Measurements from ENCODE around the gene CNRIP1.

CNRIP1 gene

DNA sequence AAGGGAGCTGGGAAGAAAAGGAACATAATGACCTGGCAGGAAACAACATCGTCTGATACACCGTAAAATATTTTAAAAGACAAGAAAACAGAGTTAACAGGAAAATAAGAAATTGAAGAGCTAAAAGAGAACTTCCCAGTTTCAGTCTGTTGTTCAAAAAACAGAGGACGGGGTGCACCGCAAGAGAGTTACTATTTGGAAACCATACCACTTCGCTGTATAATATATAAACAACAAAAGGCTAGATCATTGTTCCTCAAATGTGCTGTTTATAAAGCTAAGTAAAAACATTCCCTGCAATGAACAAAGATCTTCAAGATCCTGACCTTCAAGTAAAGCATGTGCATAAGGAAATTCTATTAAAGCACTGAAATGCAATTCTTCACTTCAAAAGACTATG lies 69.6 kb downstream of the CNRIP1 start:
- peak; percentile 16 for DNase-seq

GRCh38 chr2:68248806-68249205 lies 70.9 kb downstream of the CNRIP1 start:
- no peak for DNase-seq

DNA sequence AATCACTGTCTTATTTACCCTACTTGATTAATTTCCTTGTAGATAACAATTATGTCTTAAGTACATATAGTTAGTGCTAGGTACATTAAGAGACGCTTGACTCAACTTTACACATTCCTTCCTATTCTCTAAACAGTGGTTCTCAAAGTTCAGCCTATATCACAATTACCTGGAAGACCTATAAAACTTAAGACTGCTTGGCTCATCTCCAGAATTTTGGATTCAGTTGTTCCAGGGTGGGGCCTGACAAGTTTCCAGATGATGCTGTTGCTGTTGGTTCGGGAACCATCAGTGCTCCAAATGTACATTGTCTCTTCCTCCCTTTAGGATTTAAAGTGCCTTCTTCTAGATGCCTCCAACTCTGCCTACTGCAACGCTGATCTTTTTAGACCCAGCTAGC lies 71.4 kb downstream of the CNRIP1 start:
- no peak for DNase-seq

- DNase-seq = no peak
Observed at GRCh38 chr2:68246396-68246795, 73.4 kb downstream of the CNRIP1 start.

DNA sequence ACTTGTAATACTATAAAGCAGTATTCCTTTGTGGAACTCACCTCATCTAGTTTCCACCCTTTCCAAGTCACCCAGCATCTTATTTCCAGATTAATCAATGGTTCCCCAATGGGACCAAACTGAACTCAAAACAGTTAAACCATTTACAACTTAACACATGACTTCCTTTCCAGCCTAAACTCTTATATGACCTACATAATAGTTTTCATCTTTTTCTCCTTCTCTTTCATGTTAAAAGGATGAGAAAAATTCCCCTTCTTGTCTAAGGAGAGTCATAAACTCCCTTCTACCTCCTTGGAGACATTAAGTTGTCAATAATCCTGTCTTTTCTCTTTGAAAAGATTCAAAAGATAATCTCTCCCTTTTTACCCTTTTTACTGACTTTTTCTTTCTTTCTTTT lies 74.1 kb downstream of the CNRIP1 start:
- no peak for DNase-seq

- no peak for DNase-seq
Observed at GRCh38 chr2:68245066-68245465, 74.7 kb downstream of the CNRIP1 start.

DNA sequence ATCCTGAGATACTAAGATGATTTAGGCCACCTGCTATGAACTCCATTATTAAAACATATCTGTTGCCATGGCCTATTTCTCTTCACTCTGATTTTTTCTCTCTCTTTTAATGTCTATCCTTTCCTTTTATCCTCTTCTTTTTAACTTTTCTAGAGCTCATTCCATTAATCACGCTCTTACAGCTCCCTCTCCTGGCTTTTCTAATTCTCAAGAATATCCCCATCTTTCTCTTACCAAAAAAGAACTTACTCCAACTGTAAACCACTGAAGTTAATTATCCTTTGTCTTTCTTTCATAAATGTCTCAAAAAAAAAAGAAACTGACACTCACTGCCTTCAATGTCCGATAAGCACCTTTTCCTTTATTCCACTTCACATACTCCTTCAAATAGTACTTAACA lies 75.3 kb downstream of the CNRIP1 start:
- no peak for DNase-seq

Measured in eye (tissue), 1 donor.